ENCODE results near the gene GTPBP4.

The GTPBP4 gene

DNA sequence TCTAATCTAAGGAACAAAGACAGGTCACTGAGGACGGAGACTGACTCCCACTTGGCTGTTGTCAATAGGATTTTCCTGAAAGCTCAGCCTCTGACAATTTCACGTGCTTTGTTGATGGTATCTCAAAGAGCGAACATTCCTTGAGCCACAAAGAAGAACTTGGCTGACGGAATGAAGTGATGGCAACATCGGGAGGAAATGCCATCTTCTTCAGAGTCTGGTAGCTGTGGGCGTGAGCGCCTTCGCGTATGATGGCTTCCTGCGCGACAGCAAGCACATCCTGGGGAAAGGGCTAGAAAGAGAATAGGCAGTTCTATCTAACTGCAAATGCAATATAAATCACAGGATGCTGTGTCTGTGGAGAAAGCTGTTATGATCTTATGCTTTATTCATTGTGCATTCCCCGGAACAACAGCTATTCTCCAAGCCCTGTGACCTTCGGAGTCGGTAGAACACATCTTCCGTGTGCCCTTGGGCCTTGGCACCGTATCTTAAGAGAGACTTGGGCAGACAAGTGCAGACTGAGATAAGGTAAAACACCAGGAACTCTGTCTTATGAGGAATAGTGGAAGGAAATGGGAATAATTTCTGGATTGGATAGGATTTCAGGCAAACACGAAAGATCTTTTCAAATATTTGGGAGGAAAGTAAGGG, 19.6 kb upstream of the GTPBP4 start:
- no peak for DNase-seq

GRCh38 chr10:969473-970150, 18.6 kb upstream of the GTPBP4 start:
- DNase-seq, result no peak

GRCh38 chr10:970311-971149, 17.7 kb upstream of the GTPBP4 start:
- no peak for DNase-seq

DNA sequence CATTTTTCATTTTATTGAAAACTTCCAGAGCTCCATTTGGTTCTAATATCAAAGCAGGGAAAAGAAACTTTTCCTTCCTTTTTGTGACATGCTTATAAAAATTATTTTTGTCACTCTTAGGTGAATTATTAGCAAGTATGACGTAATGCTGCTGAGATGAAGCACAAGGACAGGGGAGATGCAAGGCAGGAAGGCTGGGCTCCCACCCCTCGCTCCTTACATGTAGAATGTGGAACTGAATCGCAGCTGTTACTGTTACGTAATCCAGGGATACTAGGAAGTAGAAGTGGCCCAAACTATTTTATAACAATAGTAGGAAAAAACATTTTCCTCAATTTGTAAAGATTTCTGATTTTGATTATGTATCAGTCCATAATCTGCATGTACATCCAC, 17.1 kb upstream of the GTPBP4 start:
- no peak for DNase-seq

- no peak for DNase-seq
Measured at GRCh38 chr10:971613-972012, 16.6 kb upstream of the GTPBP4 start.

GRCh38 chr10:972763-973162, 15.5 kb upstream of the GTPBP4 start:
- DNase-seq, result no peak

DNA sequence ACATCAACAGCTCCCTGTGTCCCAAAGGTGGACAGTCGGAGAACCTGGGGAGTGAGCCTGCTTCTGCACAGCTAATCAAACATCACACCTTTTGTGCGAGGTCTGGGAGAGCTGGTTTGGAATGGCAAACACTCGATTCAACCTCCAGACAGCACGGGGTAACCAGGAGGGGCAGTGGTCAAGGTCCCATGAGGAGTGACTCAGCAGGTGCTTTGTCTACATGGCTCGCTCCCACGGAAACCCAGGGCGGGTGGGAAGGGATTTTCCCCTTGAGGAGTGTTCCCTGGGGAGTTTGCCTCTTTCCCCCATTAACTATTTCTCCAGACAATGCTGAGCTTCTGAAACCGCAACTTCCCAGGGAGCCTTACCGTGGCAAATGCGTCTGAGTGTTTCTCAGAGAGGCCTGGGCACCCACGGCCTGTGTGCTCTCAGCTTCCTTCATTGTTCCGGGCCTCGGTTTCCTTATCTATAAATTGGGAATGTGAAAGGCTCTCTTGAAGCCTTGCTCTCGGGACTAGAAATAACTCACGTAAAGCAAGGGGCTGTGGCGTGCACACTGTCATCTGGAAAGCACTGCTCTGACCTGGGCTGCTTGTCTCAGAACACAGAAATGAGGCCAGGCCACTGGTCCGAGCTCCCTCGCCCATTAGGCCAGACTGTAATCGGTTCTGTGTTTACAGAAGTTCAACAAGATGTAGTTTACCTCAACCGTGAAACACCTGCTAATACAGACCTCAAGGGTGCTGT, 14.0 kb upstream of the GTPBP4 start:
- no peak for DNase-seq

DNA sequence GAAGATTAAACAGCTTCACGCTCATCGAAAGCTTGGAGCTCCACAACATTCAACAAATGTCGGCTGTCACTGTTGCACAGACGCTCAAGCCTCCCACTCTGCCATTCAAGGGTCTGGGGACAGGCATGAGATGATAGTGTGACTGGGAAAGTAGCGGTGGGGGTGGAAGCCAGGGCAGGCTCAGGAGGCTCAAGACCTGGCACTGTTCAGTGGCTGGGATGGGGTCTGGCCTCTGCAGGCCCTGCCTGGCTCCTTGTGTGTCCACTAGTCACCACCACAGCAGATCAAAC, 13.5 kb upstream of the GTPBP4 start:
- DNase-seq, result no peak

DNA sequence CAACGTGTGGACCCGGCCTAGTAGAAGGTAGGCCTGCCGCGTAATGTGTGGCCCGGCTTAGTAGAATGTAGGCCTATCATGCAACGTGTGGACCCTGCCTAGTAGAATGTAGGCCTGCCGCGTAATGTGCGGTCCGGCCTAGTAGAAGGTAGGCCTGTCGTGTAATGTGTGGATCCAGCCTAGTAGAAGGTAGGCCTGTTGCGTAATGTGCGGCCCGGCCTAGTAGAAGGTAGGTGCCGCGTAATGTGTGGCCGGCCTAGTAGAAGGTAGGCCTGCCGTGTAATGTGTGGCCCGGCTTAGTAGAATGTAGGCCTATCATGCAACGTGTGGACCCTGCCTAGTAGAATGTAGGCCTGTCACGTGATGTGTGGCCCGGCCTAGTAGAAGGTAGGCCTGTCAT, 11.9 kb upstream of the GTPBP4 start:
- no peak for DNase-seq

GRCh38 chr10:978826-979421, 9.3 kb upstream of the GTPBP4 start:
- no peak for DNase-seq

- DNase-seq, result no peak
Measured at GRCh38 chr10:980468-981093, 7.7 kb upstream of the GTPBP4 start.

DNA sequence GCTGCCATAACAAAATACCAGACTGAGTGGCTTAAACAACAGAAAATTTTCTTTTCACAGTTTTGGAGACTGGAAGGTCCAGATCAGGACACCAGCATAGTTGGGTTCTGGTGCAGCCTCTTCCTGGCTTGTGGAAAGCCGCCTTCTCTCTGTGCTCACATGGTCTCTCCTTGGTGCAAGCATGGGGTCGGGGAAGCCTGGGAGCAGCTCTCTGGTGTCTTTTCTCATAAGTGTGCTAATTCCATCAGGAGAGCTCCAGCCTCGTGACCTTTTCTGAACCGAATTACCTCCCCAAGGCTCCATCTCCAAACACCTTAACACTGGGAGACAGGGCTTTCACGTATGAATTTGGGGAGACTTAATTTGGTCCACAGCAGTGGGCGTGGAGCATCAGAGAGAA, 4.8 kb upstream of the GTPBP4 start:
- DNase-seq, result no peak

GRCh38 chr10:983971-984655, 4.1 kb upstream of the GTPBP4 start:
- DNase-seq, result no peak

DNA sequence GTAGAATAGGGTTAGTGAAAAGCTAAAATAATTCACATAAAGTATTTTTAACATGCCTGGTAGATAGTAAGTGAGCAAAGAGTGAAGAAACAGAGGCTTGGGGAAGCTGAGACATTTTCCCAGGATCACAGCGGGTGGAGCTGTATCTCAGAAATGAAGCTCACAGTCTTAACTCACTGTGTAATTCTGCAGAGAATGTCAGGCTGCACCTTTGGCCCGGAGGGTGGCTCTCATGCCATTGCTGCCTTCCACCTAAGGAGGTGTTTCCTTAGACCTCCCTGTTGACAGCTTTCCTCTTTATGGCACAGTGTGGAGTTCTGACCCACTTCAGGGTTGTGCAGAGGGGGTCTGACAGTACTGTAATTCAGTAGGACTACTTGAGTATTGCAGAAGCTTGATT, 2.9 kb upstream of the GTPBP4 start:
- DNase-seq, result no peak

DNA sequence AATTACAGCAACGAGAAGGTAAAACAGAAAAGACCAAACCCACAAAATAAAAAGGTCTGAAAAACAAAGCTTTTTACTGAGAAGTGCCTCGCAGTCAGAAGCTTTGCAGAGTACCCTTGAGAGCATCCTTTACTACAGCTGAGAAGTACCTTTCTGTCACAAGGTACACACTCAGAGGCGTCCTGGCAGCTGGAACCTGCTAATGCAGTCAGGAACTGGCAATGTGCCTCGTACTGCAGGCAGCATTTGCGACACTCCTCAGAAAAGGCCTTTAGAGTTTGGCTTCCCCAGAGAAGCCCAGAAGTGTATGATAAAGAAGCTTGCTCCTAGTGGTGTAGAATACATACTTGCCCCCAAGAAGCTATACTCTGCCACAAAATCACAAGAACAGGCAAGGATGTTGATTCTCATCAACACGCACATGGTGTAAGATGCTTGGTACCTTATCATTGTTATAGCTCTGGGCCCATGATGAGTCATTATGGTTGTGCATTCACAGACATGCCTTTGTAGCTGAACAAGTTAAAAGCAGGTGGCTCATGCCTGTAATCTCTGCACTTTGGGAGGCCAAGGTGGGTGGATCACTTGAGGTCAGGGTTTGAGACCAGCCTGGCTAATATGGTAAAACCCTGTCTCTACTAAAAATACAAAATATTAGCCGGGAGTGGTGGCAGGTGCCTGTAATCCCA, 2.0 kb upstream of the GTPBP4 start:
- DNase-seq, result no peak

- no peak for DNase-seq
Measured at GRCh38 chr10:986881-987619, 1.2 kb upstream of the GTPBP4 start.

DNA sequence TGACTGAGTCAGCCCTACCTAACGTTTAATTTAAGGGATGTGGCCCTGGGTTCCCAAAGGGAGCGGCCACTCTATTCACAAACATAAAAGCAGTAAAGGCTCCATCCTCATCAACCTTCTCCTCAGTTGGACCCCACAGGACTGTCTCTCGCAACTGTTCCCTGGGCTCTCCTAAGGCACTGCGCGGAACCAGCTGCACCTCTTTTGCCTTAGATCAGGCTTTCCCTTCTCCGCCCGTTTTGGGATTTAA, 689 bp upstream of the GTPBP4 start:
- DNase-seq, result no peak

DNA sequence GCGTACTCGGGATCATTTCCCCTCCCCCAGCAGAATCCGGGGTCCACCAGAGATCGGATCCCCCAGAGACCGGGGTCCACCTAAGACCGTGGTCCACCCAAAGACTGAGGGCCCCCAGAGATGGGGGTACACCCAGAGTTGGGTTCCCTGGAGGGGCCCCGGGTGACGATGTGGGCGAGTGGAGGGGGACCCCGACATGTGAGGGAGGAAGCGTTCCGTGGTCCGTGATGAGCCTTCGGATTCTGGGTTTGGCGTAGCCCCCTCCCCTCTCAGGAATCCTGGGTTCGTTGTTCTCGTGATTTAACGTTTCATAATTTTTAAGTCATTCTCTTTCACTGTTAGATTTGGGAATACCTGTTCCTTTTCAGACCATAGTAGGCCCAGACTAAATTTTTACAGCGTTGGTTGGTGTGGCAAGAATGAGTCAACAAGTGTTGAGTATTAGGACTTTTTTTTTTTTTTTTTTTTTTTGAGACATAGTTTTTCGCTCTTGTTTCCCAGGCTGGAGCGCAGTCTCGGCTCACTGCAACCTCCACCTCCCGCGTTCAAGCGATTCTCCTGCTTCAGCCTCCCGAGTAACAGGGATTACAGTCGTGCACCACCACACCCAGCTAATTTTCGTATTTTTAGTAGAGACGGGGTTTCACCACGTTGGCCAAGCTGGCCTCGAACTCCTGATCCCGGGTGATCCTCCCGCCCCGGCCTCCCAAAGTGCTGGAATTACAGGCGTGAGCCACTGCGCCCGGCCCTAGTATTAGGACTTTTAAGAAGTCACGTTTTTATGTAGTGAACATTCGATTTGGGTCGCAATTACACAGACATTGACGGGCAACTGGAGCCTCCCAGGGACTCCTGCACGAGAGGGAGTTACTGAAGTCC, 672 bp downstream of the GTPBP4 start:
- DNase-seq, result no peak

DNA sequence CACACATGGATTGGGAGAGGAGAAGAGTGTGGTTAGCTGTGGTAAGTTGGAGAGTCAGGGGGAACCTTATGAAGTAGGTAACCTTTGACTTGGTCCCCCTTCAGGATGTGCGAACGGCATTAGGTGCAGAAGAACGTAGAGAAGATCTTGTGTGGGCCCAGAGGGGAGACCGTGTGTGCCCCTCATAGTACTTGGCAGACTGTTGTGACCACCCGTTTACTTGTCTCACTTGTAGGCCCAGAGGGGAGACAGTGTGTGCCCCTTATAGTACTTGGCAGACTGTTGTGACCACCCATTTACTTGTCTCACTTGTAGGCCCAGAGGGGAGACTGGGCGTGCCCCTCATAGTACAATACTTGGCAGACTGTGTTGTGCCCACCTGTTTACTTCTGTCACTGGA, 2.6 kb downstream of the GTPBP4 start:
- DNase-seq, result no peak

- no peak for DNase-seq
Measured at GRCh38 chr10:992467-992866, 4.2 kb downstream of the GTPBP4 start.
